GM18526 (cell line): ENCODE measurements around the gene PSPH.

Experiments used
- POLR2A ChIP-seq: IDR thresholded peaks from 3 replicates; pipeline ENCODE4 v1.6.1; 2011; ENCODE audit not compliant: insufficient read length; ENCODE audit errors: extremely low read depth

Gene PSPH

DNA sequence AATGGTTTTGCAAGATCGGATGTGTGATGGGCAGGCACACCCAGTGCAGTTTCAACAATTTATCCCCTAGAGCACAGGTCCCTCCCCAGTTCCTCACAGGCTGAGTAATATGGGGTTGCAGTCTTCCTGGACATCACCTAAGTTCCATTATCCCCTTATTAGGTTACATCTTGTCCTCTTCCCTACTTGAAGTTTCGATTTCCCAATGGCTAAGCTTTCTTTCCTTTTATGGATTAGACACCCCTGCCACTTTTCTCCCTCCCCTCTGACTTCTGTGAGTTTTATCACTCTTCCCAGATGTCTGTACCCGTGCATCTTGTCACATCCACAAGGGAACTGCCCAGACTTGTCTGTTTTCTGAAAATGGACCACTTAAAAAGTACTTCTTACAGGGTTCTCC, 89.2 kb downstream of the PSPH start:
- no peak for TF ChIP-seq POLR2A
